Omental fat pad (tissue), 4 donors: ENCODE data around the gene TLX1. TPM values are rescaled to one million over a fixed set of nuclear protein-coding genes. Genes with fewer than 3 reads are reported as not detected.
A peak's percentile ranks its signal among the peaks of the same experiment; 100 is the strongest.

Experiments used
- ATAC-seq: fragments of 150-250 bp; one replicate; pipeline ENCODE4 v1.9.1; 2016; ENCODE audit warnings: mild to moderate bottlenecking, moderate library complexity; ENCODE audit not compliant: low FRiP score
- DNase-seq: peaks from one replicate; pipeline ENCODE4 v3.0.0-alpha.2; 2019; ENCODE audit warnings: low spot score
- CTCF ChIP-seq, 3 donors: fragments of 450-650 bp; IDR thresholded peaks; one replicate each; pipeline ENCODE4 v1.5.1; 2016 to 2017; ENCODE audit warnings: antibody characterized with exemption in 3 of 3, mild to moderate bottlenecking in 3 of 3, moderate library complexity in 2 of 3
- total RNA-seq, 4 donors: library from RNA; depleted of rRNA; stranded (reverse); fragments of >200 nt; gene quantifications; one replicate each; pipeline ENCODE4 v1.1.0, GENCODE V29; 2016

Gene TLX1
- total RNA-seq, 4 donors from 2014 or later: not detected

- DNase-seq (no peak), ATAC-seq (no peak)
- TF ChIP-seq CTCF (IDR thresholded peaks at IDR 0.05): no peak
Measured at GRCh38 chr10:101138788-101139420, 7.8 kb downstream of the TLX1 start.

DNA sequence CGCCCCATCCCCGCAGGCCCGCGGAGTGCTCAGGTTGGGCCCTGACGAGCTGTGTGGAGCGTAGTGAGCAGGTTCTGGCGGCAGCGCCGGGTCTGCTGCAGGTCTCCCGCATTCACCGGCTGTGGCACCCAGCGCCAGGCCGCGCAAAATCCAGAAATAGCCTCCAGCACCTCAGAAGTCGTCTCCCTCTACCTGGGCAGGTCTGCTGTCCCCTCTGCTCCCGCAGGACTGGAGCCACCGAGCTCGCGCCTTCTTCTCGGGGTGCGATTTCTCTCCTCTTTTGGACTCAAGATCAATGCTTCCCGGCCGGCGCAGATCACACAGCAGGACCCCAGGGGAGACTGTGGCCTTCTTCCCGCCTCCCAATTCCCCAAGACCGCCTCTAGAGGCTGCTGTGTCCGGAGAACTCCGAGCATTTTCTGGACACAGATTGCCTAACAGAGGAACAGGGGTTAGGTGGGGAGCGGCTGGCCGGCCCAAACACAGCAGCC is 8.4 kb downstream of the TLX1 start:
- DNase-seq (no peak), ATAC-seq (no peak)
- no peak for TF ChIP-seq CTCF (IDR thresholded peaks at IDR 0.05)

GRCh38 chr10:101140084-101140949 is 9.2 kb downstream of the TLX1 start:
- no peak for DNase-seq
- ATAC-seq: no peak
- TF ChIP-seq CTCF (IDR thresholded peaks at IDR 0.05): no peak

DNA sequence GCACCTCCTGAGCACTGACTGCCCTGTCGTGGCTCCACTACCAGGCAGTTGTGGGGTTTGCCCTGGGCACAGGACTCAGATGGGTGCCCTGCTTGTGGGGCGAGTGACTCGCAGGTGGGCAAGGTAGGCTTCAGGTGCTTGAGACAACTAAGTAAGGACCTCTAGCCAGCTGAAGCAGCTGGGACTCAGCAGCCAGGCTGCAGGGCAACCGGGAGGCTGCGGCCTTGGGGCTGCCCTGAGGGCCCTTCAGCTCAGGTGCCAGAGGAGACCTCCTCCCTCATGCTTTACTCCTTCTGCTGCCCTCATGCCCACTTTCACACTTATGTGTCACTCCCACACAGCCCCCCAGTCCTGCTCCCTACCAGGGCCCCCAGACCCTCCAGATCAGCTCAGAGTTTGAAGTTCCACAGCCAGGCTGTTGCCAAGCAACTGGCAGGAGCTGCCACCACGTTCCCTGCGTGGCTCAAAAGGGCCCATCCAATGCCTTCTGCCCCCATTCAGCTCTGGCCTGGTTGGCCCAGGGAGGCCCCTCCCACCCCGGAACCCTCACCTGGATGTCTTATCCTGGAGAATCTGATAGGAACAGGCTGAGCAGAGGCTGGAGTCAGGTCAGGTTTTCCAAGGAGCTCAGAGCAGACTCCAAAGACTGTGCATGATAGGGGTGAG is 10.0 kb downstream of the TLX1 start:
- TF ChIP-seq CTCF (IDR thresholded peaks at IDR 0.05): no peak
- ATAC-seq: no peak
- DNase-seq: no peak

- peak in 1 of 3 donors; percentile 75 for TF ChIP-seq CTCF (IDR thresholded peaks at IDR 0.05)
- peak; percentile 85 for ATAC-seq
- DNase-seq: peak; percentile 65
Measured at GRCh38 chr10:101141616-101142532, 10.8 kb downstream of the TLX1 start.
